ENCODE data around the gene ALG3. TPM values are rescaled to one million over a fixed set of nuclear protein-coding genes. Genes with fewer than 3 reads are reported as not detected.

ALG3 gene
- total and polyA plus RNA-seq, 10 donors, result 18.7 to 59.0 (median 25.7) TPM

GRCh38 chr3:184227481-184227935 lies 21.3 kb downstream of the ALG3 start:
- DNase-seq, result no peak

GRCh38 chr3:184223946-184224345 lies 24.8 kb downstream of the ALG3 start:
- peaks cover 0 to 73% (median 14%) of the 10 kb centered on the region in 7 donors for H3K27me3 ChIP-seq (replicated peaks in 1 of 7)
- DNase-seq, result no peak
- peaks cover 0 to 4% (median 3%) of the 10 kb centered on the region in 6 donors for H3K4me1 ChIP-seq
- WGBS, 5 donors, result 78 to 90% (median 81%) methylated on average over 3 of the region's 3 CpGs
- no peaks in the 10 kb centered on the region for H3K36me3 ChIP-seq
- H3K27ac ChIP-seq, result no peak overlapping the region
- intact Hi-C loops (cut with DNase I; ENCODE audit: low total_unique reads), result no loop called here
- no peaks in the 10 kb centered on the region for H3K9me3 ChIP-seq
- H3K4me3 ChIP-seq, result no peak overlapping the region
- TF ChIP-seq POLR2AphosphoS5 (IDR thresholded peaks at IDR 0.05), result no peak
- no peak for TF ChIP-seq CTCF (IDR thresholded peaks at IDR 0.05 in 8 of 11, conservative IDR thresholded peaks at IDR 0.05 in 3 of 11)
- no peak for TF ChIP-seq POLR2A (IDR thresholded peaks at IDR 0.05)

More at GRCh38 chr3:184227481-184227935, 21.3 kb downstream of the ALG3 start:
- Histone ChIP-seq H3K4me1 (peaks cover 8 to 28% (median 25%) of the 10 kb centered on the region in 6 donors), H3K9me3 (no peaks in the 10 kb centered on the region), H3K36me3 (no peaks in the 10 kb centered on the region), H3K27me3 (replicated peaks in 1 of 7) (peaks cover 4 to 80% (median 45%) of the 10 kb centered on the region in 7 donors), H3K4me3 (no peak overlapping the region), H3K27ac (no peak overlapping the region)
- WGBS, 5 donors, result 46 to 52% (median 49%) methylated on average over 2 of the region's 2 CpGs
- TF ChIP-seq POLR2AphosphoS5 (IDR thresholded peaks at IDR 0.05) (no peak), CTCF (IDR thresholded peaks at IDR 0.05 in 8 of 11, conservative IDR thresholded peaks at IDR 0.05 in 3 of 11) (peak; percentile 43 to 90 (median 79))
- intact Hi-C loops (cut with DNase I; ENCODE audit: low total_unique reads), result no loop called here

- intact Hi-C loops (cut with DNase I; ENCODE audit: low total_unique reads), result no loop called here
- Histone ChIP-seq H3K4me3 (no peak overlapping the region), H3K27ac (no peak overlapping the region), H3K4me1 (no peaks in the 10 kb centered on the region), H3K27me3 (replicated peaks in 1 of 7) (peaks cover 0 to 64% (median 5%) of the 10 kb centered on the region in 7 donors), H3K9me3 (no peaks in the 10 kb centered on the region), H3K36me3 (no peaks in the 10 kb centered on the region)
- no peak for DNase-seq
- 75 to 88% (median 85%) methylated on average over 3 of the region's 3 CpGs for WGBS, 5 donors
- no peak for TF ChIP-seq POLR2A (IDR thresholded peaks at IDR 0.05)
- TF ChIP-seq POLR2AphosphoS5 (IDR thresholded peaks at IDR 0.05), result no peak
- TF ChIP-seq CTCF (IDR thresholded peaks at IDR 0.05 in 8 of 11, conservative IDR thresholded peaks at IDR 0.05 in 3 of 11), result no peak
Observed at GRCh38 chr3:184222521-184222920, 26.2 kb downstream of the ALG3 start.

GRCh38 chr3:184218814-184219213 lies 29.9 kb downstream of the ALG3 start:
- 46 to 58% (median 57%) methylated on average over 4 of the region's 4 CpGs for WGBS, 5 donors
- Histone ChIP-seq H3K9me3 (no peaks in the 10 kb centered on the region), H3K4me3 (no peak overlapping the region), H3K27ac (no peak overlapping the region), H3K27me3 (replicated peaks in 1 of 7) (peaks cover 0 to 39% (median 0%) of the 10 kb centered on the region in 7 donors), H3K36me3 (no peaks in the 10 kb centered on the region), H3K4me1 (no peaks in the 10 kb centered on the region)
- no peak for TF ChIP-seq POLR2AphosphoS5 (IDR thresholded peaks at IDR 0.05)
- no peak for TF ChIP-seq POLR2A (IDR thresholded peaks at IDR 0.05)
- no peak for TF ChIP-seq CTCF (IDR thresholded peaks at IDR 0.05 in 8 of 11, conservative IDR thresholded peaks at IDR 0.05 in 3 of 11)
- no peak for DNase-seq
- intact Hi-C loops (cut with DNase I; ENCODE audit: low total_unique reads), result no loop called here

Measured in spleen (tissue), 11 donors.